Measurements from ENCODE around the gene EFHD1.

GRCh38 chr2:232615339-232615738 lies 18.1 kb upstream of the EFHD1 start:
- no peak for TF ChIP-seq CTCF (IDR thresholded peaks at IDR 0.05)
- no peak for TF ChIP-seq POLR2AphosphoS5 (IDR thresholded peaks at IDR 0.05)
- no peak for TF ChIP-seq POLR2A (IDR thresholded peaks at IDR 0.05)
- no peak for TF ChIP-seq EP300 (IDR thresholded peaks at IDR 0.05; ENCODE audit: low read depth)

Measured in transverse colon (tissue), 4 donors.